ENCODE measurements around the gene TBC1D5. TPM values are rescaled to one million over a fixed set of nuclear protein-coding genes. Genes with fewer than 3 reads are reported as not detected.
A peak's percentile ranks its signal among the peaks of the same experiment; 100 is the strongest.
"Not testable (repeated sequence)": the region's sequence is repeated elsewhere in the genome, so short reads cannot be mapped to it uniquely, and the experiment has no call there.

The TBC1D5 gene
- total and polyA plus RNA-seq, 12 donors, result 6.7 to 35.6 (median 30.5) TPM

GRCh38 chr3:17738219-17738618, 4.2 kb downstream of the TBC1D5 start:
- Histone ChIP-seq H3K27ac (no peak overlapping the region), H3K4me3 (no peak overlapping the region), H3K27me3 (no peaks in the 10 kb centered on the region), H3K9me3 (no peaks in the 10 kb centered on the region), H3K4me1 (peaks cover 3 to 55% (median 32%) of the 10 kb centered on the region in 9 donors), H3K36me3 (peaks cover 0 to 5% (median 0%) of the 10 kb centered on the region in 9 donors)
- TF ChIP-seq, protein P1, sequence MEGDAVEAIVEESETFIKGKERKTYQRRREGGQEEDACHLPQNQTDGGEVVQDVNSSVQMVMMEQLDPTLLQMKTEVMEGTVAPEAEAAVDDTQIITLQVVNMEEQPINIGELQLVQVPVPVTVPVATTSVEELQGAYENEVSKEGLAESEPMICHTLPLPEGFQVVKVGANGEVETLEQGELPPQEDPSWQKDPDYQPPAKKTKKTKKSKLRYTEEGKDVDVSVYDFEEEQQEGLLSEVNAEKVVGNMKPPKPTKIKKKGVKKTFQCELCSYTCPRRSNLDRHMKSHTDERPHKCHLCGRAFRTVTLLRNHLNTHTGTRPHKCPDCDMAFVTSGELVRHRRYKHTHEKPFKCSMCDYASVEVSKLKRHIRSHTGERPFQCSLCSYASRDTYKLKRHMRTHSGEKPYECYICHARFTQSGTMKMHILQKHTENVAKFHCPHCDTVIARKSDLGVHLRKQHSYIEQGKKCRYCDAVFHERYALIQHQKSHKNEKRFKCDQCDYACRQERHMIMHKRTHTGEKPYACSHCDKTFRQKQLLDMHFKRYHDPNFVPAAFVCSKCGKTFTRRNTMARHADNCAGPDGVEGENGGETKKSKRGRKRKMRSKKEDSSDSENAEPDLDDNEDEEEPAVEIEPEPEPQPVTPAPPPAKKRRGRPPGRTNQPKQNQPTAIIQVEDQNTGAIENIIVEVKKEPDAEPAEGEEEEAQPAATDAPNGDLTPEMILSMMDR (IDR thresholded peaks at IDR 0.05), result no peak
- no peak for ATAC-seq
- no peak for DNase-seq
- intact Hi-C loops (cut with DNase I), result no loop called here
- WGBS, 2 donors, result 93 to 95% methylated on average over 2 of the region's 2 CpGs

GRCh38 chr3:17737591-17737990, 4.8 kb downstream of the TBC1D5 start:
- TF ChIP-seq, protein P1 (IDR thresholded peaks at IDR 0.05), result no peak
- peaks cover 0 to 5% (median 0%) of the 10 kb centered on the region in 9 donors for H3K36me3 ChIP-seq
- peaks cover 3 to 56% (median 28%) of the 10 kb centered on the region in 9 donors for H3K4me1 ChIP-seq
- no peaks in the 10 kb centered on the region for H3K27me3 ChIP-seq
- DNase-seq (no peak), ATAC-seq (no peak)
- no peaks in the 10 kb centered on the region for H3K9me3 ChIP-seq
- no peak overlapping the region for H3K4me3 ChIP-seq
- no peak overlapping the region for H3K27ac ChIP-seq
- intact Hi-C loops (cut with DNase I), result no loop called here

GRCh38 chr3:17735362-17735761, 7.1 kb downstream of the TBC1D5 start:
- H3K27ac ChIP-seq; H3K27me3 ChIP-seq; H3K9me3 ChIP-seq; H3K4me3 ChIP-seq; intact Hi-C loops (cut with DNase I); DNase-seq; ATAC-seq: not testable (repeated sequence)
- H3K4me1 ChIP-seq, result peaks cover 0 to 48% (median 17%) of the 10 kb centered on the region in 9 donors
- peaks cover 0 to 13% (median 0%) of the 10 kb centered on the region in 9 donors for H3K36me3 ChIP-seq
- 96 to 98% methylated on average over 7 of the region's 7 CpGs for WGBS, 2 donors

DNA sequence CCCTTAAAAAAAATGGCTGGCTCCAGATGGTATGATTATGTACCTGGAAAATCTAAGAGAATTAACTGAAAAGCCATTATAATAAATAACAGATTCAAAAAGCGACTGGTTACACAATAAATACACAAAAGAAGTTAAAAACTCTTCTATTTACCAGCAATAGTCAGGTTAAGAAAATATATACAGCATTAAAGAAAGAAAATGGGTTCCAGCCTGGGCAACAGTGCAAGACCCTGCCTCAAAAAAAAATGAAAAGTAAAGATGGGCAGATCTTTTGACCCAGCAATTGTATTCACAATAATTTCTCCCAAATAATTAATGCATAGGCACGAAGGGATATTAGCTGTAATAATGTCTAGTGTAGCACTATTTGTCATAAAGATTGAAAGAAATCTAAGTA, 8.7 kb downstream of the TBC1D5 start:
- TF ChIP-seq, protein P1 (IDR thresholded peaks at IDR 0.05), result no peak
- H3K27ac ChIP-seq, result peak overlapping the region in 1 of 10 donors; percentile 73
- H3K27me3 ChIP-seq, result no peaks in the 10 kb centered on the region
- peaks cover 0 to 33% (median 4%) of the 10 kb centered on the region in 9 donors for H3K4me1 ChIP-seq
- WGBS, 2 donors, result 97 to 98% methylated on average over 2 of the region's 2 CpGs
- peaks cover 0 to 9% (median 0%) of the 10 kb centered on the region in 11 donors for H3K9me3 ChIP-seq
- H3K36me3 ChIP-seq, result peaks cover 0 to 15% (median 0%) of the 10 kb centered on the region in 9 donors
- H3K4me3 ChIP-seq, result no peak overlapping the region
- ATAC-seq (no peak), DNase-seq (no peak)
- intact Hi-C loops (cut with DNase I), result no loop called here

GRCh38 chr3:17733215-17733614, 9.2 kb downstream of the TBC1D5 start:
- Histone ChIP-seq H3K27me3 (no peaks in the 10 kb centered on the region), H3K27ac (peak overlapping the region in 1 of 10 donors; percentile 73), H3K9me3 (peaks cover 0 to 9% (median 0%) of the 10 kb centered on the region in 11 donors), H3K36me3 (peaks cover 0 to 15% (median 0%) of the 10 kb centered on the region in 9 donors), H3K4me1 (peaks cover 0 to 28% (median 3%) of the 10 kb centered on the region in 9 donors), H3K4me3 (peak overlapping the region in 1 of 10 donors; percentile 12)
- intact Hi-C loops (cut with DNase I), result no loop called here
- TF ChIP-seq, protein P1 (IDR thresholded peaks at IDR 0.05), result no peak
- no peak for ATAC-seq
- WGBS, 2 donors, result 85 to 87% methylated on average over 3 of the region's 3 CpGs
- no peak for DNase-seq
